HG02973 (cell line): Measurements from ENCODE around the gene ZNRF2.

ENCODE experiments used
- ATAC-seq: cut with Tn5 transposase; IDR thresholded peaks from one replicate; pipeline ENCODE4 v1.9.1; 2021; ENCODE audit warnings: moderate library complexity; ENCODE audit not compliant: unreplicated experiment

ZNRF2 gene

DNA sequence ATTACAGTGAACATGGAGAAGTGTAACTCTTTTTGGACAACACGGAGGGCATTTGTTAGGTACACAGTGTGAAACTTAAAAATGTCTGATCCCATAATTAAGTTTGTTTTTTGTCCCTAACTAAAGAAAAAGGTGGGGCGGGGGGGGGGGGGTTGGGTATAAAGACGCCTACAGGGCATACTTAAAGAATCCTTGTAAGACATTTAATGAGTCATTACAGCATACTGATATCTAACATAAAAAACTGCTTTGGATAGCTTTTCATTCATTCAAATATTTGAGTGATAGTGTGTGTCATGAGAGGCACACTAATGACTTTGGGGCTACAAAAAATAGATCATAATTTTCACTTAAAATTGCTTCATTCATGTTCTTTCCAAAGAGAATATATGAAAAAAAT lies 31.2 kb downstream of the ZNRF2 start:
- no peak for ATAC-seq

GRCh38 chr7:30320392-30320791 lies 36.0 kb downstream of the ZNRF2 start:
- no peak for ATAC-seq

GRCh38 chr7:30321089-30321881 lies 36.9 kb downstream of the ZNRF2 start:
- ATAC-seq = no peak

DNA sequence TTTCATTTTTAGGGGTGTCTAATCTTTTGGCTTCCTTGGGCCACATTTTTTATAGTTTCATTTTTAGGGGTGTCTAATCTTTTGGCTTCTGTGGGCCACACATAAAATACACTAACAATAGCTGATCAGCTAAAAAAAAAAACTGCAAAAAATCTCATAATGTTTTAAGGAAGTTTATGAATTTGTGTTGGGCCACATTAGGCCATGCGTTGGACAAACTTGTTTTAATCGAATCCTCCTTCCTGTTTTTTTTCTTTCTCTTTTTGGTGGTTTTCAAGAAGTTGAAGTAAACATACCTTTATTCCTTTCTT lies 37.4 kb downstream of the ZNRF2 start:
- ATAC-seq = no peak

- peak; percentile 73 for ATAC-seq
Measured at GRCh38 chr7:30322271-30323005, 38.0 kb downstream of the ZNRF2 start.

DNA sequence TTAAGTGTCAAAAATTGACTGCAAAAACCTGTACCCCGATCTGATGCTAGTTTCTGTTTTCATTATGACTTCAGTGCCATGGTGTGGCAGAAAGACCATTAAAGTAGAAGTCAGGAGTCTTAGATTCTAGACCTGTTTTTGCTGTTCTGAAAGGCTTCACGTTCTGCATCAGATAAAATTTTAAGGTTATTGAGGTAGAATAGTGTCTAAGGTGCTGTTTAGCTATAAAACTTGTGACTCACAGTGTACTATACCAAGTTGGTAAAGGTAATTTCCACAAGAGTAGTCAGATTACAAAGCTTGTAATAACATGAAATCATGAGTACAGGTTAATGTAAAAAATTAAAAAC lies 38.6 kb downstream of the ZNRF2 start:
- ATAC-seq = peak; percentile 61

GRCh38 chr7:30327813-30328212 lies 43.4 kb downstream of the ZNRF2 start:
- no peak for ATAC-seq

DNA sequence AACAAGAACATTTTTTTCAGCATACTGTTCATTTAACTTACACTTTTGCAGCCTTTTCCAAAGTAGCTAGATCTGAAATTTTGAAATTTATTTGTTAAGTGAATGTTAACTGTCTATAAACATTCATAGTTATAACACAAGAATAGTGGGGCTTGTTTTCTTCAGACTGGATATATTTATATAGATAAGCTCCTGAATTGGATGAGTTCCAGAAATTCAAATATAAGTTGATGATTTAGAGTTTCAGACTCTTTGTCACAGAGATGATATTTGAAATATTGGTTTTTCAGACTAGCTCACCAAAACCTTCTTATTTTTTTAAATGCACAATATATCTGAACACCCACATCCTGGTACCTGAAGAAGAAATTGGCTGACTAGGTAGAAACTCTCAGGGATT lies 44.0 kb downstream of the ZNRF2 start:
- ATAC-seq = no peak

DNA sequence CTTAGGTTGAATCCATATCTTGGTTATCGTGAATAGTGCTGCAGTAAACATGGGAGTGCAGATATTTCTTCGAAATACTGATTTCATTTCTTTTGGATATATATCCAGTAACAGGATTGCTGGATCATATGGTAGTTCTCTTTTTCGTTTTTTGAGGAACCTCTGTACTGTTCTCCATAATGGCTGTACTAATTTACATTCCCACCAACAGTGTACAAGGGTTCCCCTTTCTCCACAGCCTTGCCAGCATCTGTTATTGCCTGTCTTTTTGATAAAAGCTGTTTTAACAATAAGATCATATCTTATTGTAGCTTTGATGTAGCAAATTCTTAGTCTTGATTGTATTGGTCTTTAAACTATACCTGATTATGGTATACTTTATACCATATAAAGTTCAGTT lies 45.3 kb downstream of the ZNRF2 start:
- ATAC-seq = no peak

- peak; percentile 90 for ATAC-seq
Measured at GRCh38 chr7:30330134-30331111, 46.0 kb downstream of the ZNRF2 start.

DNA sequence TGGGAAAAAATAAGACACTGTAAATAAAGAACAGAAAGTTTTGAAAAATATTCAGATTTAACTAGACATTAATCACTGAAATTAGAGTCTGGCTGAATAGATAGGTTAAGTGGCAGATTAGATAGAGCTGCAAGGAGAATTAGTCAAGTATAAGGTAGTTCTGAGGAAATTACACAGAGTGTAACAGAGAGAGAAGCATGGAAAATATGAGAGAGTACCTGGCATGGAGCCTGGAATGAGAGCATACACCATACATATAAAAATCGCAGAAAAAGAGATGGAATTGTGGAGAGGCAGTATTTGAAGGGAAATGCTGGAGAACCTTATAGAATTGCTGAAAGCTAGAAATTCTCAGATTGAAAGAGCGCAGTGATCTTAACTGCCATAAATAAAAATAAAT lies 46.9 kb downstream of the ZNRF2 start:
- no peak for ATAC-seq

- ATAC-seq = no peak
Measured at GRCh38 chr7:30332549-30332948, 48.2 kb downstream of the ZNRF2 start.

GRCh38 chr7:30335763-30336487 lies 51.5 kb downstream of the ZNRF2 start:
- no peak for ATAC-seq

GRCh38 chr7:30344513-30344912 lies 60.1 kb downstream of the ZNRF2 start:
- ATAC-seq = no peak

DNA sequence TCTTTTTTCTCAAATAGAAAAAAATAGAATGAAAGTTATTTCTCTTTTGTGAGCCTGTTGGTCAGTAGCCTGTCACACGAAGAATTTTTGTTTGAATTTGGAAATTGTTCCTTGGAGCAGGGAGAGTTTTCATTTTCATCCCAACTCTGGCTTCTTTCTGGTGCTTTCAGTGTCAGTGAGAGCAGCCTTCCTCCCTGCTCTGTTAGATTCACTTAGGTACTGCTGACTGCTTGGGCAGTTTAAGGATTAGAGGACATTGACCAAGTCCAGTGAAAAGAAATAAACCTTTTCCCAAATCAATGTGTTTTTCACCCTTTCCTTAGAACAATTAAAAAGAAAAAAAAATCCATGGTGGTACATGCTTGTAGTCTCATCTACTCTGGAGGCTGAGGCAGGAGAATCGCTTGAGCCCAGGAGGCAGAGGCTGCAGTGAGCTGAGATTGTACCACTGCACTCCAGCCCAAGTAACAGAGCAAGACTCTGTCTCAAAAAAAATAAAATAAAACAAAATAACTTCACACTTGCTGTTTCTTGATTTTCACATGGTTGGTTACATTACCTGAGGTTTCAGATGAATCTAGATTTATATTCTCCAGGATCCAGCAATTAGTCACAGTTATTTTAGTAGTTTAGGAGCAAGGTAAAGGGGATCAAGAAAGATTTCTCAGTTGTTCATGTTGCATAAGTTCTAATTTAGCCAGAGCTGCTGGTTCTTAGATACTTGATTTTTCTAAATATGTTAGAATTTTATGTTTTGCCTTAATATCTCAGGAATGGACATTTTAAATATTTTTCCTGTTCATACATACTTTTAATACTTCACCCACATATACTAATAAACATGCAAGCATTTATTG lies 63.1 kb downstream of the ZNRF2 start:
- peak; percentile 18 for ATAC-seq

- ATAC-seq = peak; percentile 79
Measured at GRCh38 chr7:30348083-30348560, 63.7 kb downstream of the ZNRF2 start.

DNA sequence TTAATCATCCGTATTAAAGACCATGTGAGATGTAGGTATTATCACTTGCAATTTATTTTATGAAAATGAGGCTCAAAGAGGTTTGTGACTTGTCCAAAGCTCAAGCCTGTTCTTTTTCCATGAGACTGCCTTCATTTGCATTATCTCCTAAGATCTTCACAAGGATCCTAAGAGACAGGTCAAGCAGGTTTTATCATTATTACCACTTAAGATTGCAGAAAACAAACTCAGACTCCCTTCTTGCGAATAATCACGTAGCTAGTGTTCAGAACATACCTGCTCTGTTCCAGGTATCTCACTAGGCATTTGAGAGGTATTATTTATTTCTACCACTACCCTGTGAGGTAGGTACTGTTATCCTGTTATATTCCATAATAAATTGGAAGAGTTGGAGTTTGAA lies 64.8 kb downstream of the ZNRF2 start:
- ATAC-seq = no peak

GRCh38 chr7:30349816-30350215 lies 65.4 kb downstream of the ZNRF2 start:
- no peak for ATAC-seq

DNA sequence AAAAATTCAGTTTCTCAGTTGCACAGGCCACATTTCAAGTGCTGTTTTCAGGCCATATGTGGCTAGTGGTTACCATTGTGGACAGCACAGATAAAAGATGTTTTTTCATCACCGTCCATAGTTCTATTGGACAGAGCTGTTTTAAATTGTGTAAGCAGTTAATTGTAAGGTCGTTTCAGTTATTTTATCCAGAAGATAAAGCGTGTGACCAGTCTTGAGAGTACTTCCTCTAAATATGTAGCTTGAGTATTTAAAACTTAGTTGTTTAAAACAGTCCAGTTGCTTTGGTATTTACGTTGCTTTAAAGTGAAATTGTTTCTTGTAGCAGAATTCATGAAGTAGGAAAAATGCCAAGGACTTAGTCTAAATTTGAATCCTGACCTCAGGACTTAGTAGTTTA lies 66.9 kb downstream of the ZNRF2 start:
- ATAC-seq = no peak

GRCh38 chr7:30351724-30352123 lies 67.3 kb downstream of the ZNRF2 start:
- no peak for ATAC-seq
